GM19463 (cell line): ENCODE results near the gene GRIK5.
"Not testable (repeated sequence)": the region's sequence is repeated elsewhere in the genome, so short reads cannot be mapped to it uniquely, and the experiment has no call there.

ENCODE experiments used
- ATAC-seq: cut with Tn5 transposase; IDR thresholded peaks from one replicate; pipeline ENCODE4 v1.9.1; 2021; ENCODE audit warnings: mild to moderate bottlenecking, moderate library complexity; ENCODE audit not compliant: unreplicated experiment

Gene GRIK5

GRCh38 chr19:42069619-42070351 lies at the start of gene GRIK5:
GRIK5 (minus strand) TSS chr19:42070206; CDS start chr19:42065770, 4,436 bp downstream.
- ATAC-seq = no peak

GRCh38 chr19:42117076-42117475 lies 47.1 kb upstream of the GRIK5 start:
- ATAC-seq = no peak

- ATAC-seq = no peak
Measured at GRCh38 chr19:42116308-42117075, 46.5 kb upstream of the GRIK5 start.

GRCh38 chr19:42115705-42116104 lies 45.7 kb upstream of the GRIK5 start:
- ATAC-seq = no peak

GRCh38 chr19:42115219-42115618 lies 45.2 kb upstream of the GRIK5 start:
- ATAC-seq = no peak

- peak; percentile 74 for ATAC-seq
Measured at GRCh38 chr19:42114412-42114811, 44.4 kb upstream of the GRIK5 start.

GRCh38 chr19:42113641-42114348 lies 43.8 kb upstream of the GRIK5 start:
- ATAC-seq = peak; percentile 62

- no peak for ATAC-seq
Measured at GRCh38 chr19:42111811-42112210, 41.8 kb upstream of the GRIK5 start.

- ATAC-seq = no peak
Measured at GRCh38 chr19:42111384-42111783, 41.4 kb upstream of the GRIK5 start.

- ATAC-seq = no peak
Measured at GRCh38 chr19:42110658-42111057, 40.7 kb upstream of the GRIK5 start.

- no peak for ATAC-seq
Measured at GRCh38 chr19:42109896-42110295, 39.9 kb upstream of the GRIK5 start.

- no peak for ATAC-seq
Measured at GRCh38 chr19:42108527-42109389, 38.8 kb upstream of the GRIK5 start.

GRCh38 chr19:42105368-42105767 lies 35.4 kb upstream of the GRIK5 start:
- no peak for ATAC-seq

GRCh38 chr19:42102877-42103276 lies 32.9 kb upstream of the GRIK5 start:
- no peak for ATAC-seq

- not testable (repeated sequence) for ATAC-seq
Measured at GRCh38 chr19:42100241-42100640, 30.2 kb upstream of the GRIK5 start.

- ATAC-seq = no peak
Measured at GRCh38 chr19:42099336-42099925, 29.4 kb upstream of the GRIK5 start.

- no peak for ATAC-seq
Measured at GRCh38 chr19:42098781-42099180, 28.8 kb upstream of the GRIK5 start.

GRCh38 chr19:42097461-42097860 lies 27.5 kb upstream of the GRIK5 start:
- ATAC-seq = no peak

GRCh38 chr19:42096255-42096837 lies 26.3 kb upstream of the GRIK5 start:
- ATAC-seq = no peak

GRCh38 chr19:42095814-42096230 lies 25.8 kb upstream of the GRIK5 start:
- no peak for ATAC-seq
